Mesangial cell (primary cell): ENCODE measurements around the gene HCAR2. TPM values are rescaled to one million over a fixed set of nuclear protein-coding genes. Genes with fewer than 3 reads are reported as not detected.

ENCODE experiments used
- total RNA-seq: library from RNA; depleted of rRNA; stranded (reverse); fragments of >200 nt; gene quantifications from 2 replicates; pipeline ENCODE4 v1.2.3, GENCODE V29; 2015

The HCAR2 gene
- 0.13 TPM in 1 of 2 replicates, not detected in the other for total RNA-seq

GRCh38 chr12:122702890-122703611 lies at the start of gene HCAR2:
HCAR2 (minus strand) TSS chr12:122703357; CDS start chr12:122703283, 74 bp downstream.

GRCh38 chr12:122752464-122753318 lies 49.5 kb upstream of the HCAR2 start, which contains the start of gene DENR:
DENR (plus strand) TSS chr12:122752824; CDS start chr12:122753702, 878 bp downstream.

DNA sequence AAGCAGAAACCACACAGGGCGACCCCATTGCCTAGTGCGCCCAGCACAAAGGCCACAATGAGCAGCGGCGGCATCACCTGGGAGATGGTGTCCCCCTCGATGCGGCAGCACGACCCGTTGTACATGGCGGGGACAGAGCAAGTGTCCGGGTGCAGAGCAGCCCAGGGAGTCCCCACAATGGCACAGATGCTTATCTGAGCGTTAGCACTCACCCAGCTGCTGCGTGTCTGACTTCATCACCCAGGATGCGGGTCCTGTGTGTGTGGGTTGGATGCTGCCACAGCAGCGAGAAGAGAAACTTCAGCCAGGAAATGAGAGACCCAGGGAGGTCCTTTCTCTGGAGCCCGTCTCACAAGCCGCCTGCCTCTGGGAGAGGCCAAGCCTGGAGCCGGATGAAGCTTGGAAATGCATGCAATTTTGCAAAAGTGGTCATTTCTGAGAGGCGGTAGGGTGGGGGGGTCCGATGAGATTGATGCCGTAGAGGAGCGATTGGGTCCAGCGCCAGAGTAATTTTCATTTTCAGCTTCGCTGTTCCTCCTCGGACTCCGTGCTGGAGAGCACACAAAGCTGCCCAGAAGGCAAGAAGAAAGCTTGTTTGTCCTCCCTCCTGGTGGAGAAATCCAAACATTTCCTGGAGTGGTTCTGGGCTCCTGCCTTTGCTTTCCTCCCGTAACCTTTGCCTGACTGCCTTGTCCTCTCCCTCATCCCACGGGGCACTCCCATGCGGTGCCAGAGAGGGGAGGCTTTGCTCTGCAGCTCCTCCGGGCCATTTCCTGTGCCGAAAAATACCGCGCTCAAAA lies 27.3 kb upstream of the HCAR2 start, which contains the start of gene HCAR1:
HCAR1 (minus strand) TSS at position 630 of the 800 bp plus-strand sequence; CDS start at position 125, 505 bp downstream.

DNA sequence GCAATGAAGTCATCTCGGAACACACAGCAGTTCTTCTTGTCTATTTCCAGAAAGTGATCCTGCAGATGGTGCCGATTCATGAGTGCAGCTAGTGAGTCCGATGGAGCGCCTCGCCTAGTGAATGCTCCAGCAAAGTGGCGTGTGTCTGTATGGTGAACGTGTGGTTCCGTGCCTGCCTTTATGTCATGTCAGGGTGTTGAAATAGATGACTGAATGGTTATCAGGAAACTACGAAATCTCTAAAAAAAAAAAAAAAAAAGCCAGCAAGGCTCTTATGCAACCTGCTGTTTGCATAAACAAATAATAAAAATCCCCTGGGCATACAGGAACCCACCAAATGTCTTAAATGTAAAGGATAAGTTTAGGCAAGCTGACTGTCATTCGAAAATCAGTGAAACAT lies 13.5 kb upstream of the HCAR2 start, which contains the start of gene HCAR3:
HCAR3 (minus strand) TSS at position 154 of the 400 bp plus-strand sequence; CDS start at position 80, 74 bp downstream.

Other genes starting within 250 kb of the HCAR2 start
- gene ZCCHC8, start 202.4 kb downstream of the HCAR2 start, total RNA-seq: 11.7 and 16.8 TPM in 2 replicates
- 11.8 and 15.3 TPM in 2 replicates for gene RSRC2, start 176.4 kb downstream of the HCAR2 start, total RNA-seq
- 5.2 and 35.5 TPM in 2 replicates for gene KNTC1, start 176.1 kb downstream of the HCAR2 start, total RNA-seq
- 0.16 TPM in 1 of 2 replicates, not detected in the other for gene HCAR3, start 13.5 kb upstream of the HCAR2 start, total RNA-seq
- gene HCAR1, start 27.5 kb upstream of the HCAR2 start, total RNA-seq: 1.8 and 3.4 TPM in 2 replicates
- gene DENR, start 49.5 kb upstream of the HCAR2 start, total RNA-seq: 21.9 and 31.1 TPM in 2 replicates
- gene CCDC62, start 71.2 kb upstream of the HCAR2 start, total RNA-seq: 0.16 and 0.25 TPM in 2 replicates
- gene HIP1R, start 132.1 kb upstream of the HCAR2 start, total RNA-seq: 32.6 and 76.2 TPM in 2 replicates
- 32.3 and 33.6 TPM in 2 replicates for gene VPS37B, start 192.8 kb upstream of the HCAR2 start, total RNA-seq